Panc1 (cell line): ENCODE measurements around the gene TLCD3B. TPM values are rescaled to one million over a fixed set of nuclear protein-coding genes. Genes with fewer than 3 reads are reported as not detected.

Experiments
- total RNA-seq: library from RNA; stranded (reverse); gene quantifications from one replicate; pipeline ENCODE4 v1.2.1, GENCODE V29; 2021; ENCODE audit not compliant: unreplicated experiment

Gene TLCD3B
- total RNA-seq, 1 experiment from 2014 or later = 3.5 TPM

Other genes with a start within 250 kb of the TLCD3B start
- gene KIF22, start 240.5 kb downstream of the TLCD3B start, total RNA-seq = 111 TPM
- 426 TPM for gene MAZ, start 224.7 kb downstream of the TLCD3B start, total RNA-seq
- gene PRRT2, start 219.1 kb downstream of the TLCD3B start, total RNA-seq = 9.7 TPM
- 42.5 TPM for gene PAGR1, start 215.1 kb downstream of the TLCD3B start, total RNA-seq
- 107 TPM for gene MVP, start 210.8 kb downstream of the TLCD3B start, total RNA-seq
- 71.6 TPM for gene CDIPT, start 168.0 kb downstream of the TLCD3B start, total RNA-seq
- gene SEZ6L2, start 131.7 kb downstream of the TLCD3B start, total RNA-seq = 70.7 TPM
- gene ASPHD1, start 130.8 kb downstream of the TLCD3B start, total RNA-seq = 87.0 TPM
- gene KCTD13, start 105.0 kb downstream of the TLCD3B start, total RNA-seq = 45.7 TPM
- gene TMEM219, start 69.2 kb downstream of the TLCD3B start, total RNA-seq = 161 TPM
- gene TAOK2, start 57.4 kb downstream of the TLCD3B start, total RNA-seq = 99.4 TPM
- 25.3 TPM for gene HIRIP3, start 35.7 kb downstream of the TLCD3B start, total RNA-seq
- gene INO80E, start 35.0 kb downstream of the TLCD3B start, total RNA-seq = 104 TPM
- gene DOC2A, start 20.2 kb downstream of the TLCD3B start, total RNA-seq = 3.2 TPM
- not detected for gene C16orf92, start 8.1 kb downstream of the TLCD3B start, total RNA-seq
- gene ALDOA, start 34.5 kb upstream of the TLCD3B start, total RNA-seq = 2,516 TPM
- gene PPP4C, start 44.7 kb upstream of the TLCD3B start, total RNA-seq = 186 TPM
- 0.46 TPM for gene TBX6, start 60.7 kb upstream of the TLCD3B start, total RNA-seq
- 0.69 TPM for gene YPEL3, start 64.9 kb upstream of the TLCD3B start, total RNA-seq
- gene GDPD3, start 82.3 kb upstream of the TLCD3B start, total RNA-seq = 2.5 TPM
- 47.1 TPM for gene MAPK3, start 91.9 kb upstream of the TLCD3B start, total RNA-seq
- 3.7 TPM for gene CORO1A, start 152.3 kb upstream of the TLCD3B start, total RNA-seq
- gene BOLA2B, start 162.4 kb upstream of the TLCD3B start, total RNA-seq = 178 TPM
- gene SLX1A, start 162.6 kb upstream of the TLCD3B start, total RNA-seq = 18.5 TPM
- gene SULT1A3, start 168.0 kb upstream of the TLCD3B start, total RNA-seq = 16.8 TPM
- 19.8 TPM for gene NPIPB13, start 217.2 kb upstream of the TLCD3B start, total RNA-seq